Neural cell (in vitro differentiated cells): ENCODE data around the gene ADAMTS14.

Experiments used
- CTCF ChIP-seq: fragments of 450-650 bp; IDR thresholded peaks from 2 replicates; pipeline ENCODE4 v1.5.1; 2014; ENCODE audit warnings: antibody characterized with exemption, mild to moderate bottlenecking, moderate library complexity; ENCODE audit not compliant: poor library complexity, severe bottlenecking
- EZH2 ChIP-seq: fragments of 200-600, 300-800 bp; shearing (Covaris generic), sonication (generic); IDR thresholded peaks from 2 replicates; pipeline ENCODE4 v1.6.1; 2014; ENCODE audit warnings: antibody characterized with exemption, low read length, borderline replicate concordance, mild to moderate bottlenecking; ENCODE audit not compliant: insufficient read depth, poor library complexity, severe bottlenecking
- MXI1 ChIP-seq: fragments of 450-650 bp; conservative IDR thresholded peaks from 2 replicates; pipeline ENCODE4 v1.6.1; 2014; ENCODE audit warnings: antibody characterized with exemption, mild to moderate bottlenecking; ENCODE audit not compliant: poor library complexity, severe bottlenecking
- POLR2AphosphoS5 ChIP-seq: IDR thresholded peaks from 2 replicates; pipeline ENCODE4 v1.6.1; 2012
- TAF1 ChIP-seq: IDR thresholded peaks from 2 replicates; pipeline ENCODE4 v1.6.1; 2012; ENCODE audit warnings: low read depth

GRCh38 chr10:70751991-70752390 is 79.7 kb downstream of the ADAMTS14 start:
- no peak for TF ChIP-seq CTCF
- no peak for TF ChIP-seq EZH2
- no peak for TF ChIP-seq POLR2AphosphoS5
- TF ChIP-seq MXI1: no peak
- no peak for TF ChIP-seq TAF1
